Liver (tissue), 9 donors: ENCODE measurements around the gene CDKN2B-AS1. TPM values are rescaled to one million over a fixed set of nuclear protein-coding genes. Genes with fewer than 3 reads are reported as not detected.
A peak's percentile ranks its signal among the peaks of the same experiment; 100 is the strongest.

Source experiments
- DNase-seq: peaks from one replicate; pipeline ENCODE4 v3.0.0-alpha.2; 2017; ENCODE audit warnings: low spot score
- H3K27ac ChIP-seq, 2 donors: one replicate each; pipeline ENCODE4 v1.7.0; 2013; ENCODE audit warnings: inconsistent platforms in 2 of 2, low read length in 2 of 2, control low read depth in 1 of 2, low read depth in 1 of 2, mild to moderate bottlenecking in 1 of 2
- H3K27me3 ChIP-seq, 4 donors: one replicate each; pipeline versions ENCODE4 v1.6.1 to v1.7.0; 2013; ENCODE audit warnings: low read length in 3 of 4, inconsistent platforms in 1 of 4, mild to moderate bottlenecking in 1 of 4, moderate library complexity in 1 of 4; ENCODE audit not compliant: control insufficient read depth in 4 of 4, insufficient read depth in 4 of 4
- H3K36me3 ChIP-seq, 4 donors: one replicate each; pipeline versions ENCODE4 v1.6.1 to v1.7.0; 2013; ENCODE audit warnings: low read length in 3 of 4, mild to moderate bottlenecking in 3 of 4, low read depth in 1 of 4, moderate library complexity in 1 of 4; ENCODE audit not compliant: control insufficient read depth in 4 of 4, insufficient read depth in 3 of 4
- H3K4me1 ChIP-seq, 4 donors: one replicate each; pipeline versions ENCODE4 v1.6.1 to v1.7.0; 2013; ENCODE audit warnings: low read length in 3 of 4, mild to moderate bottlenecking in 3 of 4, moderate library complexity in 1 of 4; ENCODE audit not compliant: control insufficient read depth in 4 of 4, insufficient read depth in 4 of 4
- H3K4me3 ChIP-seq, 3 donors: one replicate each; pipeline versions ENCODE4 v1.6.1 to v1.7.0; 2013; ENCODE audit warnings: low read length in 3 of 3, control low read depth in 1 of 3, low read depth in 1 of 3, mild to moderate bottlenecking in 1 of 3
- H3K9ac ChIP-seq, 2 donors: one replicate each; pipeline ENCODE4 v1.7.0; 2013; ENCODE audit warnings: low read length in 2 of 2, mild to moderate bottlenecking in 2 of 2, moderate library complexity in 2 of 2, control low read depth in 1 of 2, low read depth in 1 of 2
- H3K9me3 ChIP-seq, 4 donors: one replicate each; pipeline versions ENCODE4 v1.6.1 to v1.7.0; 2013; ENCODE audit warnings: low read length in 3 of 4; ENCODE audit not compliant: control insufficient read depth in 4 of 4
- ATF3 ChIP-seq: IDR thresholded peaks from 2 replicates; pipeline ENCODE4 v1.6.1; 2016; ENCODE audit warnings: antibody characterized with exemption
- CTCF ChIP-seq: fragments of 150-350 bp; IDR thresholded peaks from 2 replicates; pipeline ENCODE4 v1.5.1; 2017; ENCODE audit warnings: improper control_type of control experiment, low read depth, low read length; ENCODE audit not compliant: missing input control
- EGR1 ChIP-seq, 2 donors: IDR thresholded peaks; 2 replicates each; pipeline ENCODE4 v1.6.1; 2016 to 2018; ENCODE audit warnings: antibody characterized with exemption in 2 of 2, low read depth in 2 of 2
- FOXA1 ChIP-seq: IDR thresholded peaks from 2 replicates; pipeline ENCODE4 v1.6.1; 2016; ENCODE audit warnings: antibody characterized with exemption
- FOXA2 ChIP-seq: IDR thresholded peaks from 2 replicates; pipeline ENCODE4 v1.6.1; 2016; ENCODE audit warnings: antibody characterized with exemption
- GABPA ChIP-seq, 2 donors: IDR thresholded peaks in 1 of 2; conservative IDR thresholded peaks in 1 of 2; 2 replicates each; pipeline ENCODE4 v1.6.1; 2016; ENCODE audit warnings: antibody characterized with exemption in 2 of 2, mild to moderate bottlenecking in 1 of 2, moderate library complexity in 1 of 2
- HNF4A ChIP-seq, 2 donors: conservative IDR thresholded peaks; 2 replicates each; pipeline ENCODE4 v1.6.1; 2016; ENCODE audit warnings: antibody characterized with exemption in 2 of 2, mild to moderate bottlenecking in 2 of 2
- JUND ChIP-seq, 2 donors: IDR thresholded peaks; 2 replicates each; pipeline ENCODE4 v1.6.1; 2016; ENCODE audit warnings: antibody characterized with exemption in 2 of 2
- MAX ChIP-seq: IDR thresholded peaks from 2 replicates; pipeline ENCODE4 v1.6.1; 2016; ENCODE audit warnings: antibody characterized with exemption
- NR2F2 ChIP-seq: IDR thresholded peaks from 2 replicates; pipeline ENCODE4 v1.6.1; 2016; ENCODE audit warnings: antibody characterized with exemption
- RAD21 ChIP-seq, 2 donors: IDR thresholded peaks; 2 replicates each; pipeline ENCODE4 v1.6.1; 2016; ENCODE audit warnings: antibody characterized with exemption in 2 of 2, mild to moderate bottlenecking in 2 of 2
- REST ChIP-seq: IDR thresholded peaks from 2 replicates; pipeline ENCODE4 v1.6.1; 2016; ENCODE audit warnings: antibody characterized with exemption, mild to moderate bottlenecking
- RXRA ChIP-seq, 2 donors: IDR thresholded peaks; 2 replicates each; pipeline ENCODE4 v1.6.1; 2017 to 2018; ENCODE audit warnings: antibody characterized with exemption in 2 of 2, mild to moderate bottlenecking in 1 of 2
- YY1 ChIP-seq: IDR thresholded peaks from 2 replicates; pipeline ENCODE4 v1.6.1; 2016; ENCODE audit warnings: antibody characterized with exemption, mild to moderate bottlenecking
- ZBTB33 ChIP-seq: IDR thresholded peaks from 2 replicates; pipeline ENCODE4 v1.6.1; 2016; ENCODE audit warnings: antibody characterized with exemption
- WGBS: extraction: QIAGEN DNeasy Blood & Tissue Kit; methylation state at CpG from one replicate; pipeline ENCODE4 v1.1.7; 2013; 5-methylcytosine and 5-hydroxymethylcytosine counted together
- polyA plus RNA-seq, 2 donors: library from polyadenylated mRNA; stranded (reverse) in 1 of 2; unstranded in 1 of 2; fragments of 200-250 nt in 1 of 2; fragments of >200 nt in 1 of 2; fragmentation: Nextera tagmentation in 1 of 2; extraction: Ambion mirVana in 1 of 2; gene quantifications; one replicate each; pipeline versions ENCODE4 v1.2.1 to v1.2.3, GENCODE V29; 2013 to 2015
- total RNA-seq, 2 donors: library from RNA; depleted of rRNA; stranded (reverse); fragments of >200 nt; gene quantifications; one replicate each; pipeline ENCODE4 v1.2.3, GENCODE V29; 2014
- donor health status: healthy.
- donor health status: healthy.
- donor health status: healthy.
- donor health status: healthy.
- donor health status: healthy.

The CDKN2B-AS1 gene
- total and polyA plus RNA-seq, 4 donors: 0.08 to 0.42 TPM; not detected in 2

GRCh38 chr9:22030101-22030598 lies 35.6 kb downstream of the CDKN2B-AS1 start:
- H3K27ac ChIP-seq: no peak overlapping the region
- TF ChIP-seq RAD21 (IDR thresholded peaks at IDR 0.05) (peak in 1 of 2 donors; percentile 11), EGR1 (IDR thresholded peaks at IDR 0.05; ENCODE audit: low read depth in 2 of 2) (no peak), FOXA2 (no peak), REST (no peak), NR2F2 (no peak), YY1 (no peak), JUND (IDR thresholded peaks at IDR 0.05) (peak; percentile 91 to 95), GABPA (IDR thresholded peaks at IDR 0.05 in 1 of 2, conservative IDR thresholded peaks at IDR 0.05 in 1 of 2) (no peak), RXRA (IDR thresholded peaks at IDR 0.05) (peak in 1 of 2 donors; percentile 4), MAX (peak; percentile 35), HNF4A (conservative IDR thresholded peaks at IDR 0.05) (peak in 1 of 2 donors; percentile 7), CTCF (no peak), ATF3 (peak; percentile 82), FOXA1 (no peak), ZBTB33 (no peak)
- WGBS: 63% methylated on average over 1 of the region's 1 CpG
- no peaks in the 10 kb centered on the region for H3K9me3 ChIP-seq
- H3K9ac ChIP-seq: no peak overlapping the region
- H3K4me1 ChIP-seq: peaks cover 0 to 2% (median under 1%) of the 10 kb centered on the region in 4 donors
- no peak for DNase-seq
- no peak overlapping the region for H3K4me3 ChIP-seq
- no peaks in the 10 kb centered on the region for H3K27me3 ChIP-seq
- no peaks in the 10 kb centered on the region for H3K36me3 ChIP-seq
